HG02973 (cell line): Measurements from ENCODE around the gene ADGRA1.

Source experiments
- ATAC-seq: cut with Tn5 transposase; IDR thresholded peaks from one replicate; pipeline ENCODE4 v1.9.1; 2021; ENCODE audit warnings: moderate library complexity; ENCODE audit not compliant: unreplicated experiment

Gene ADGRA1

DNA sequence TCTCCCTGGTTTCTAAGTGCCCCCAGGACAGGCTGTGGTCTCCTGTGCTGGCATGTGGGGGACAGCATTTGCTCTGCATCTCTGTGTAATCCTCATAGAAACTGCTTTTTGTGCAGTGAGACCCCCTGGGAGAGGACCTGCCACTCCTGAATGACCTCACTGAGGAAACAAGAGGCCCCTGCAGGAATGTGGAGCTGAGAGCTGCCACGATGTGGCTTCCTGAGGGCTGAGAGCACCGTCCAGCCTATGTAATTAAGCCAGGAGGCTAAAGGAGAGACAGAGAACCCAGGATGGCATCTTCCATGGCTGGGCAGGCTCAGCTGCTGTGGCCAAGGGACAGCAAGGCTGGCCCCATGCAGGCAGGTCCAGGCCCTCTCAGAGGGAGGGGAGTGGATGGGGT lies 32.3 kb upstream of the ADGRA1 start:
- no peak for ATAC-seq

DNA sequence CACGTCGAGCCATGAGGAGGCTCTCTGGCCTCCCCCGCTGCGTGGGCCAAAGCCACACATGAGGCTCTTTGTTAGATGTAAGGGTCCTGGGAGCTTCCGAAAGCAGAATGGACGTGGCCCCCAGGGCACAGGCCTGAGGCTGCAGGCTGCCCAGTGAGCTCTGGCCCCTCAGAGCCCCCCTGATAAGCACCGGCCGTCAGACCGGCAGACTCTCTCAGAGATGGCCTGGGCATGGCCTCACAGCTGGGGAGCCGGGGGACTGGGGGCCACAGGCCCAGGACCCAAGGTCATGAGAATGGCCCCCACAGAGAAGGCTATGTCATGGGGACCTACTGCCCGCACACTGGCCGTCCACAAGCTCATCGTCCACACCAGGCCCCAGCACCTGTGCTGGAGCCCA lies 31.7 kb upstream of the ADGRA1 start:
- ATAC-seq: no peak

- no peak for ATAC-seq
These were observed 31.0 kb upstream of the ADGRA1 start for GRCh38 chr10:133056651-133057178.

- no peak for ATAC-seq
These were observed 29.2 kb upstream of the ADGRA1 start for GRCh38 chr10:133058331-133059092.

GRCh38 chr10:133059093-133059470 lies 28.6 kb upstream of the ADGRA1 start:
- ATAC-seq: no peak

DNA sequence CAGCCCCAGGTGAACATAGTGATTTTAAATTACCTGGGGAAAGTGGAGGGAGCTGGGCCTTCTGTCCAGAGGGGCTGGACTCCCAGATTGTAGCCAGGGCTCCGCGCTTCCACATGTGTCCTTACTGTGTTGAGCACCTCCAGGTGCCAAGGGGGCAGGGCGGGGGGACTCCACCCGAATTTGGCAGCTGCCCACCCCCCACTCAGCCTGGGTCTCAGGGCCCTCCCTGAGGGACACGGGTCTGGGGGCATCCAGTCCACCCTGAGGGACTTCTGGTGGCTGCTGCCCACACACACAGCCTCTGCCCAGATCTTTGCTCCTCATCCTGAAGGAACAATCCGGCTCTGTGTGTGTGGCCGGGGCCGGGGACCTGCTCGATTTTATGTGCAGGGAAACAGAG lies 28.2 kb upstream of the ADGRA1 start:
- no peak for ATAC-seq

- ATAC-seq: no peak
These were observed 27.7 kb upstream of the ADGRA1 start for GRCh38 chr10:133060022-133060421.

- no peak for ATAC-seq
These were observed 27.3 kb upstream of the ADGRA1 start for GRCh38 chr10:133060466-133060865.

GRCh38 chr10:133060881-133061280 lies 26.8 kb upstream of the ADGRA1 start:
- no peak for ATAC-seq

DNA sequence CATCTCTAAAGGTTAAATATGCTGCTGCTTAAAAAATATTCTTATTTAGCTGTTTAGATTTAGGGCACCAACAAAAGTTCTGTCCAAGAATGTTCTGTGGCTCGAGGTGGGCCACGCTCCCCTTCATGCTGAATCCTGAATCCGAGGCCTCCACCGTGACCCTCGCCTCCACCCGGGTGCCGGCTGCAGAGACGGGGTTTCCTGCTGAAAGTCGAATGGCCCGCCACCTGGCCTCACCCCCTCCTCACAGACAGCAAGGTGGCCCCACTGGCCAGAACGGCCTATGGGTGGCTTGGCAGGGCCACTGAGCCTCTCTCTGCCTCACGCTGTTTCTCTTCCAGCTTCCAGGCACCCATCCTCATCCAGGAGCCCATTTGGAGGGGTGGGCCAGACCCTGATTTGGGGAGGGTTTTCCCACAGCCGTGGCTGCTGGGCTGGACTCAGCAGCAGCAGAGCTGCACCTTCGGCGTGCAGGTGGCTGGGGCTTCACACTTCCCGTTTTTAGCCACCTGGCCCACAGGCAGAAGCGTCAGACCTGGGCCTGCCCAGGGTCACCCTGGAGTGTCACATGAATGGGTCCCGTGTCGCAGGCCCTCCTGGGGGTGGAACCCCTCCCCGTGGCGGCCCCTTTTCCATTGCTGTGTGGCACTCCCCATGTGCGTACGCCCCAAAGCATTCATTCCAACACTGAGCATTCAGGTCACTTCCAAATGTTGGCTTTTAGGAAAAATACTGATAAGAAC lies 26.3 kb upstream of the ADGRA1 start:
- ATAC-seq: no peak

DNA sequence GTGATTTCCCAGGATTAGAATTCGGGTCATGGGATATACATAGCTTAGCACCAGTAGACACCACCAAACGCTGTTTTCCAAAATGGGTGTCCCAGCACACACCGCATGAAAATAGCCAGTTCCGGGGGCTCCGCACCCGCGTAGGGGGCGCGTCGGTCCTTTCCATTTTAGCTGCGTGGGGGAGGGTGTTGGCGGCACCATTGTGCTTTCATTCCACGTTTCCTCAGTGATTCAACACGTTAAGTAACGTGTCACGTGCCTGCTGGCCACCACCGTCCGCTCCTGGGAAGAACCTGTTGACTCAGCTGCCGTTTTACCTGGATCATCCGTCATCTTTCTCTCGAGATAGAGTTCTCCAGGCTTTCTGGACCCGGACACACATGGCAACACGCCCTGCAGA lies 25.6 kb upstream of the ADGRA1 start:
- no peak for ATAC-seq

DNA sequence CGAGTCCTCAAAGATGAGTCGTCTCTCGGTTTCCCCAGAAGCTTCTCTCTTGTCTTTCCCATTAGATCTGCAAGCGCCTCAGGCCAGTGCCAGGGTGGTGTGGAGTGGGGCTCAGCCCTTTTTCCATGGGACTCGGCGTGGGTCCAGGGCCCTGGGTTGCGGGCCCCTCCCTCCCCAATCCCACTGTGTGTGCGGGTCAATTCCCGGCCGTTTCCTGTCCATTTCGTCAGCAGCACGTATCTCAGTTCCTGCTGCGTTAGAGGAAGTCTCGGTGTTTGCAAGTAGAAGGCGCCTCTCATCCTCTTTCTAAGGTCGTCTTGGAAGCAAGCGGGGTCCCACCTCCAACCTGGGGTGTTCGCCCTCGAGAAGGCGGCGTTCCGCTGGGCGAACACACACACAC lies 25.1 kb upstream of the ADGRA1 start:
- no peak for ATAC-seq

DNA sequence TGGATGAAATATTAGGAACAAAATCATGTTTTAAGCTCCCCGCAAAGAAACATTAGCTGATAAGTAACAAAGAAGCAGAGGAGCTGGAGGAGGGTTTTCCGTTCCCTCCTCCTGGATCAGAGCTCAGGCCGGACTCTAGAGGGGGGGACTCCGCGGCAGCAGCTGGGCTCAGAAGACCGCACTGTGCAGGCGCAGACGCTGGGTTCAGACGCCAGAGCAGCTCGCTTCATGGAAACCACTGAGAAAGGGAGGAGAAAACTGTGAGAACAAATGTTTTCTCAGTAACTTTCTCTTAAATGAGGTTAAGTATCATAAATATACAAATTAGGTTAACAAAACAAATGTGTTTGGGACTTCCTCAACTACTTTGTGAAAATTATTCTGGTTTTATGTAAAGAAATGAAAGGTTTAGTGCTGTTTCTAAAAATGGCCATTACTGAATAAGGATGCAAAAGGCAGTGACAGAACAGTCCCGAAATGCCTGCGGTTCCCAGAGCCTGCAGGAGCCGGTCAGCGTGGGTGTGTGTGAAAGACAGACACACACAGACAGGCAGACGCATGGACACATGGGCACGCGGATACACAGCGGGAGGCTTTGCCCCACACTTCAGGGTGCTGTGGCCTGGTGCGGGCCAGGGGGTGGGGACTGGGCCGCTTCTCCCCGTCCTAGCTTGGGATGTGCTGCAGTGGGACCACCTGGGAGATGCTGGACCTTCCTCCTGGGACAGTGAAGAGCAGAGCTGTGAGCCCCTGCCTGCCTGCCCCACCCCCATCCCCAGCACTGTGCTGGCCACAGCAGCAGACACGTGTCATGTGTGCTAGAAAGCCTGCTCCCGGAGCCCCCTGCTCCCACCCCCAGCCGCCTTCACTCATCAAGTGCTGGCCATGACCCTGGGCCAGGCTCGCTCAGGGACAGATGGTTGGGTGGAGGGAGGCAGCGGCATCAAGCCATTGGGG lies 20.3 kb upstream of the ADGRA1 start:
- ATAC-seq: no peak

DNA sequence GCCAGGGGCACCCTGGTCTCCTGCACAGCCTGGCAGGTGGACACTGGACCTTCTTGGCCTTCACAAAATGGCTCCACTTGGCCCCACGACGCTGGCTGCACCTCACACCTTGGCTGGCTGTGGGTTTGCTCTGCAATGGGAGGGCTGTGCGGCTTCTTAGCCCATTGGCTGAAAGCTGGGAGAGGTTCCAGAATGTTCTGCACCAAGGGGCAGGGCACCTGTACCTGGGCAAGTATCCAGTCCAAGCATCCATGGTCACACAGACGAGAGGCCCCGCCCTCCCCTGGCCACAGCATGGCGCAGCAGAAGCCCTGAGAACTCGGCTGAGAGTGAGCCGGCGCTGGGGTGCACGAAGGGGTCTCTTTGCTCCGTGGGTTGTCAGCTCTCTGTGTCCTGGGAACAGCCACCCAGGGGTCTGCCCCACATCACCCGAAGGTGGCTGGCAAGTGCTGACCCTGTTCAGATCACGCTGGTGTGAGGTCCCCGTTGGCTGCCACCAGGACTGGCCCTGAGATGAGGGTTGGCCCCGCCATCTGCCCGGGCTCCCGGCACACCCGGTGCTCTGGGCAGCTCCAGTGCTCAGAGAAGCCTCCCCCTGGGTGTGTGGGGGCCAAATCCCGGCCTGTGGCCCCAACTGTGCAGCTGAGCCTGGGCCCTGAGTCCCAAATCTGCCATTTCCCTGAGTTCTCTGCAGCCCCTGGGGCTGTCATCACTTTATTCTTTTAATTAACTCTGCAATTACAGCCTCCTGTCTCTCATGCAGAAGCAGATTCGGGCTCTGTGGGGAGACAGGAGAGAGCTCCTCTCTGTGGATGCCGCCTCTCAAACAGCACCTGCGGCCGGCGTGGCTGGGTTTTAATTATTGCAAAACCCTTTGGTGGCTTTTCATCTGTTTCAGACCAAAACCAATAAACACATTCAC lies 19.4 kb upstream of the ADGRA1 start:
- ATAC-seq: no peak

DNA sequence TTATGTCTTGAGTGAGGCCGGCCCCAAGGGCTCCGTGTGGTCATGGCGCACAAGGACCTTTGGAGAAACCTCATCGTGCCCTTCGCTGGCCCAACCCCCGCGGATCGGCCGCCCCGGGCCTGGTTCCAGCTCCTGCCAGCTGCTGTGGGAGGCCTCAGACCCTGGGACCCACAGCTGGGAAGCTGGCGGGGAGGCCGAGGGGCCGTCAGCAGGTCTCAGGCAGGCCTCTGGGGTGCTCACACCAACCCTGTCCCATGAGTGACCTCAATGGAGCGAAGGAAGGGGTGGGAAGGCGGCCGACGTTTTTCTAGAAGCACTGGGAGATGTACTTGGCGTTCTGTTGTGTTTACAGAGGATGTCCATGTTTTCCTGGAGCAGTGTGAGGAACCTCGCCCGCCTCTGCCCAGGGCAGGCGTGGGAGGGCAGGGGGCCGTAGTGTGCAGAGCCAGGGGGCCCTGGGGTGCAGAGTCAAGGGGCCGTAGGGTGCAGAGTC lies 18.6 kb upstream of the ADGRA1 start:
- ATAC-seq: no peak

DNA sequence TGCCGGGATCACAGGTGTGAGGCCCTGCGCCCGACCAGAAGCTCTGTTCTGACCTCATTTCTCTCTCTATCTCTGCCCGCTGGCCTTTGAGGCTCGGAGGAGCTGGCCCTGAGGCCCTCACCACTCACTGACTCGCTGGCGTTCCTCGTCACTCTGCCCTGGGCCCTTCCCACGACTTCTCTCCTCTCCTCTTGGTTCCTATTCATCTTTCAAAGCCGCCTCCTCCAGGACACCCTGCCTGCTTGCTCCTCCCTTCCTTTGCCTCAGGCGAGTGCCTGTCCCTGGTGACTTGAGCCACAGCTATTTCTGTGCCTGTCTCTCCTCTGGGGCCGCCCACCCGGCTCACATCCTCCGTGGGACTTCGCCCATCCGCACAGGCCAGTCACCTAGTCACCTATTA lies 17.3 kb upstream of the ADGRA1 start:
- no peak for ATAC-seq

DNA sequence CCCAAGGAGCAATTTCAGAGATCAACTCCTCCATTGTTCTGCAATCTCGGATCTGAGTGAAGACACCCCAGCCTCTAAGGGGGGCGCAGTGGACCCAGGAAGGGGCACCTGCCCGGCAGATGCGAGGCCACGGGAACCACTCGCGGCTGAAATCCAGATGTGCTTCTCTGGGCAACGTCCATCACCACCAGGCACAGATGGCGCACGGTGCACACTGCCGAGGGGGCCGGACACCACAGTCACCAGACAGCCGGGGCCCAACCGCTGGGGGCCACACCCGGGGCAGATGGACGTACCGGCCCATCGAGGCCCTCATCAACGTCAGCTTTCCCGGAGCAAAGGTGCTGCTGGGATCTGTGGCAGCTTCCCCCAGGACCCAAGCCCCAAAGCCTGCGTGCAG lies 16.9 kb upstream of the ADGRA1 start:
- ATAC-seq: no peak

DNA sequence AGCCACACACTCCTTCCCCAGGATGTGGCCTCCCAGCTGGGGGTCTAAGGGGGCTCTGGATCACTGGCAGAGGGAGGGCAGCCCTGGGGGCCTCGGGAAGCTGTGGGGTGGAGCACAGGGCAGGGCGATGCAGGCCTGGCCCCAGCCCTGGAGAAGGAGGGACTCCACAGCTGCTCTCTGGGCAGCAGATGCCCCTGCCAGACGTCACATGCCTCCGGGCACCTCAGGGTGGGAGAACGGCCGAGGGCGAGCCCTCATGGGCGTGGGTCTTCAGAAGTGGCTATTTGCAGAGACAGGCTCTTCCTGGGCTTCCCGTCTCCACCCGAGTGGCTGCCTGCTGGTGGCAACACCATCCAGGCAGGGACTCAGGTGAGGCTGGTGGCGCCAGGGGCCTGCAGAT lies 16.0 kb upstream of the ADGRA1 start:
- ATAC-seq: no peak

DNA sequence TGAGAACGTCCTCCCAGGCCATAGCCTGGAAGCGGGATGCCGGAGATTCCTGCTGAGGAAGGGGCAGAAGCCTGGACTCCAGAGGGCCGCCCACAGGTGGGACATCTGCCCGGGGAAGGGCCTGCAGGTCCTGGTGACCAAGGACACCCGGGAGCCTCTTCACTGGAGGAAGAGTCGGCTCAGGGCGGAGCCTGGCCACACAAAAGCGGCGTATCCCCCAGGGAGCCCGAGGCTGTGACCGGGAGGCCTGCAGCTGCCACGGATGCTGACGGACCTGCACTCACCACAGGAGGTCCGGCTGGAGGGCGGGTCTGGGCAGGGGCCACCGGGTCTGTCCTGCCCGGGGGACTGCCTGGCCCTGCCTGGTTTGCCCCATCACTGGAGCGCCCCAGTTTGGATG lies 15.5 kb upstream of the ADGRA1 start:
- ATAC-seq: no peak
